Choroid plexus epithelial cell (primary cell): ENCODE measurements around the gene ZFPM1.

ENCODE experiments used
- DNase-seq: peaks from one replicate; pipeline ENCODE4 v3.0.0-alpha.2; 2010; ENCODE audit warnings: low read depth
- H3K4me3 ChIP-seq: 2 replicates; pipeline ENCODE4 v1.5.1; 2011; ENCODE audit warnings: low read depth, mild to moderate bottlenecking, control low read depth, low read length, moderate library complexity
- TF ChIP-seq, protein P1 (sequence below): conservative IDR thresholded peaks from 2 replicates; pipeline ENCODE4 v1.5.1; 2011; ENCODE audit warnings: low read depth, mild to moderate bottlenecking, control low read depth, inconsistent platforms, low read length, moderate library complexity

Gene ZFPM1

DNA sequence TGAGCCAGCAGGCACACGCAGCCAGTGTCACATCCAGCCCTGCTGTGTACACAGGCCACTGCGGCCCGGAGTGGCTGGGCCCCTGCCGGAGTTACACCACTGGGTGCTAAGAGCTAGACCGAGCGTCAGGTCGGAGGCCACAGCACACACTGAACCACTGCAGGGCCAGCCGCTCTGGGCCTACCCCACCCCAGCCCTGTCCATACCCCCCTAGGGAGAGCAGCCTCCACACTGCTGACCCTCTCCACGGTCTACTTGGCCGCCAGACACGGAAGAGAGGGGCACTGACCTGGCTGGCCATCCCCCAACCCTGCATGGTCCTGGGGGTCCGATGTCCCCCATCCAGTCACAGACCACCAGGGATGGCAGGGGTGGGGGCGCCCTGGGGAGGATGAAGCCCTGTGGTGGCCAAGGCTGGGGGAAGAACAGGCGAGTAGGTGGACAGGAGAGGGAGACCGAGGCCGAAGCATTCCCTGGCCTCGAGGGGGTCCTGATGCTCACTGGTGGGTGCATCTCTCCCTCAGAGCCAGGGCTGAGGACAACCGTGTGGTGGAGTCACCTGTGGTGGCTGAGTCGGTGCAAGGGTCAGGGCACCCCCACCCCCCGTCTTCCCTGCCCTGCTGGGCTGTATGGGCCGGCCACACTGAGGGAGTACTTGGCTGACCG is 82.2 kb downstream of the ZFPM1 start:
- H3K4me3 ChIP-seq, result peak overlapping the region; percentile 67

DNA sequence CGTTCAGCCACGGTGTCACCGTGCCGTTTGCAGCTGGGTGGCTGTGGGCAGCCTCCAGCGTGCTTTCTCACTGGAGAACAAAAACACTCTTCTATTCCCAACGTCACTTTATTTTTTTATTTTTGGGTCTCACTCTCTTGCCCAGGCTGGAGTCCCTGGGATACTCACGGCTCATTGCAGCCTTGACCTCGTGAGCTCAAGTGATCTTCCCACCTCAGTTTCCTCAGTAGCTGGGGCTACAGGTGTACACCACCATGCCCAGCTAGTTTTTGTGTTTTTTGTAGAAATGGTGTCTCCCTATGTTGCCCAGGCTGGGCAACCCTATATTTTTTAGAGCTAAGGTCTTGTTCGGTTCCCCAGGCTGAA is 82.8 kb downstream of the ZFPM1 start:
- H3K4me3 ChIP-seq, result no peak overlapping the region
- TF ChIP-seq, protein P1, sequence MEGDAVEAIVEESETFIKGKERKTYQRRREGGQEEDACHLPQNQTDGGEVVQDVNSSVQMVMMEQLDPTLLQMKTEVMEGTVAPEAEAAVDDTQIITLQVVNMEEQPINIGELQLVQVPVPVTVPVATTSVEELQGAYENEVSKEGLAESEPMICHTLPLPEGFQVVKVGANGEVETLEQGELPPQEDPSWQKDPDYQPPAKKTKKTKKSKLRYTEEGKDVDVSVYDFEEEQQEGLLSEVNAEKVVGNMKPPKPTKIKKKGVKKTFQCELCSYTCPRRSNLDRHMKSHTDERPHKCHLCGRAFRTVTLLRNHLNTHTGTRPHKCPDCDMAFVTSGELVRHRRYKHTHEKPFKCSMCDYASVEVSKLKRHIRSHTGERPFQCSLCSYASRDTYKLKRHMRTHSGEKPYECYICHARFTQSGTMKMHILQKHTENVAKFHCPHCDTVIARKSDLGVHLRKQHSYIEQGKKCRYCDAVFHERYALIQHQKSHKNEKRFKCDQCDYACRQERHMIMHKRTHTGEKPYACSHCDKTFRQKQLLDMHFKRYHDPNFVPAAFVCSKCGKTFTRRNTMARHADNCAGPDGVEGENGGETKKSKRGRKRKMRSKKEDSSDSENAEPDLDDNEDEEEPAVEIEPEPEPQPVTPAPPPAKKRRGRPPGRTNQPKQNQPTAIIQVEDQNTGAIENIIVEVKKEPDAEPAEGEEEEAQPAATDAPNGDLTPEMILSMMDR, result no peak
- no peak for DNase-seq

More for the DNA sequence above, 82.2 kb downstream of the ZFPM1 start:
- DNase-seq, result no peak
- TF ChIP-seq, protein P1, result no peak

DNA sequence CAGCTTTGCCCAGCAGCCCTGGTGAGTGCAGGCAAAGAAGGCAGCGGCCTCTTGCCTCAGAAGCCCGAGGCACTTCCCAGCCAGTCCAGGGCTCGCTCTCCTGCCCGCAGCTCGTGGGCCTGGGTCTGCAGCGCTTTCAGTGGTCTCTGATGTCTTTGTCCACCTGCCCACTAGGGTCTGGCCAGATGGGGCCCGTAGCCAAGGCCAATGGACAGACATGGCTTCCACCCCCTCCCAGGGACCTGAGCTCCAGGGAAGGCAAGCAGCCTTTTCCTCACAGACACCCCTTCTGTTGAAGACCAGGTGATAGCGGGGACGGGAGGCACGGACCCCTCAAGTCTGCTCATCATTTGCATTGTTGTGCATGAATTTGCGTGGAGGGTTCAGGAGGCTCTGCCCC is 83.4 kb downstream of the ZFPM1 start:
- no peak for DNase-seq
- TF ChIP-seq, protein P1, result no peak
- no peak overlapping the region for H3K4me3 ChIP-seq

DNA sequence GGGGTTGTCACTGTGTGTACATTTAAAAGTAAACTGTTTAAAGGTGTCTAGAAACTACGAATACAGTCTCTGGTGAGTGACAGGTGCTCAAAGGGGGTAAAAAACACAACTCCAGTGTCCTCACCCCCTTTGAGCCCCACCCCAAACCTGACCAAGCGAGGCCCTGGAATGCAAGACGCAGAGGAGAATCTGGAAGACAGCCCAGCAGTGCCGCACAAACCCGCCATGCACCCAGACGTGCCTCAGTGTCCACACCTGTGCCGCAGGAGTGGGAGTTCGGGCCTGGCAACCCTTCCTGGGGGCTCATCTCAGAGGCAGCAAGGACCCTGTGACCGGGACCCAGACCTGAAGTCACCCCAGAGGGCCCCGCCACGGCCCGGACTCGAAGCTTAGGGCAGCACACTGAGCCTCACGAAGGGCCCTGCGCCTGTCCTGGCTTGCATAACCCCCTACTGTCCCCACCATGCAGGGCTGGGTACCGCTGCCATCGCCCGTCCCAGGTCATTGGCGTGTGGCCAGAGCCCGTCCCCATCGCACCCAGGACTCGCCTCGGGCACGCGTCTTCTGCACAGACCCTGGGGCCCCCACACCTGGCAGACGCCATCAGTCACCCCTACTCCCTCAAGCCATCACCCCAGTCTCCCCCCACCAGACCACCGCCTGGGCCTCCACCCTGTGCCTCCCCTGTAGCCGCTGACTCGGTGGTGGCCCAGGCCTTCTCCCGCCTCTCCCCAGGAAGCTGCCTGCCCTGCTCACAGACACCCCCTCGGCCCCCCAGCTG is 84.1 kb downstream of the ZFPM1 start:
- no peak for DNase-seq
- no peak overlapping the region for H3K4me3 ChIP-seq
- TF ChIP-seq, protein P1, result no peak

DNA sequence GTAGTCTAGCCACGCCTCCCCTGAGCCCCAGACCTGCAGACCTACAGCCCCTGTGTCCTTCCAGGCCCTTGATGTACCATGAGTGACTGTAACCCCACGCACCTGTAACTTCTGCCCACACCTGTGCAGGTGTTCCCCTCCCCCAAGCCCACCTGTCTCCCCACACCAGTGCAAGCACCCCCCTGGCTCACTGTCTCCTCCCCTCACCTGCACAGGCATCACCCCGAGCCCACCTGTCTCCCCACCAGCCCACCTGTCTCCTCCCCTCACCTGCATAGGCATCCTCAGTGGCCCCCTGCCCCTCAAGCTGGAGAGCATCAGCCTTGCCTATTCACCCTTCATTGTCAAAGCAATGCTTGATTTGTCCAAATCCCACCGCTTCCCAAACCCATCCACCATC is 84.8 kb downstream of the ZFPM1 start:
- TF ChIP-seq, protein P1, result no peak
- DNase-seq, result no peak
- no peak overlapping the region for H3K4me3 ChIP-seq

DNA sequence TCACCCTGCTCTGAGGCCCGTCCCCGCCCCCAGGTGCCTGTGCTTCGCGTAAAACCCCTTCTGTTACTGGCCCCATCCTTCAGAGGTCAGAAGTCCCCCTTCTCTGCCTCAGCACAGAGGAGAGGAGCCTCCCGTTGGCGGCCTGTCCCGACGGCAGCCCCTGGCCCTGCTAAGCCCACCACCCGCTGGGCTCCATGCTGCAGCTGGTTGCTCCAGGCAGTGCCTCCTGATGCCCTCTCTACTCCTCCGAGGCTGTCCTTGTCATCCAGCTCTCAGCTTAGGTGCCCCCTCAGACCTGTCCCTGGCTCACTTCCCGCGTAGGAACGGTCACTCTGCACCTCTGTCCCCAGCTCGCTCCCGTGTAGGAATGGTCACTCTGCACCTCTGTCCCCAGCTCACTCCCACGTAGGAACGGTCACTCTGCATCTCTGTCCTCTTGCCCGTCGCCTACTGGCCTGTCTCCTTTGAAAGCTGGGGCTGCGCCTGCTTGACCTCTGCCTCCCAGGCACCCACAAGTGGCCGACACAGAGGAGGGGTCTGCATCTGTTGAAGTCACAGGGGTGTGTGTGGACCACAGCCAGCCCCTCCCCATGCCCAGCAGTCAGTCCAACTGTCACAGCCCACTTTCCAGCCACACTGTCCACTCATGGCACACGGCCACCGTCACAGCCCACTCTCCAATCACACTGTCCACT is 85.4 kb downstream of the ZFPM1 start:
- no peak for DNase-seq
- H3K4me3 ChIP-seq, result no peak overlapping the region
- TF ChIP-seq, protein P1, result no peak

DNA sequence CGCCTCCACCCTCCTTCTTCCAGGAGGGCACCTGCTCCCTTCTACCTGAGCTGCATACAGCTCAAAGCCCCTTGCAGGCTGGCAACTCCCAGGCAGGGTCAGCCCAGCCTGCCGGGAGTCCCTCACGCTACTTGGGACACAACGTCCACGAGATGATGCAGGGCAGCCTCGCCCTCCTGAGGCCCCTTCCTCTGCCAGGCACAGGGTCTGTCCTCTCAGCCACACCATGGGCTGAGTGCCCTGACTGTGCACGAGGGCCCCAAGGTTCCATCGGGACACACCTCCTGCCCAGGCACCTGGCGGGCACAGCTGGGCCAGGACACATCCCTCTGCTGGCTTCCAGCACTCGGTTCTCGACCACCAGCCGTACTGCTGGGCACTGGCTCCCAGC is 86.2 kb downstream of the ZFPM1 start:
- H3K4me3 ChIP-seq, result no peak overlapping the region
- TF ChIP-seq, protein P1, result no peak
- no peak for DNase-seq
